HepG2 (cell line): Measurements from ENCODE around the gene SNRPD3. TPM values are rescaled to one million over a fixed set of nuclear protein-coding genes. Genes with fewer than 3 reads are reported as not detected.

ENCODE experiments used
- AHR ChIP-seq: IDR thresholded peaks from 2 replicates; pipeline ENCODE4 v1.6.1; 2018; ENCODE audit warnings: missing genetic modification reagents, missing compliant biosample characterization
- ARHGAP35 ChIP-seq: sonication (generic); formaldehyde crosslinking; IDR thresholded peaks from 2 replicates; pipeline ENCODE4 v1.9.0; 2022; ENCODE audit warnings: mild to moderate bottlenecking, inconsistent platforms, moderate library complexity, missing genetic modification reagents, borderline replicate concordance
- DDIT3 ChIP-seq: sonication (generic); formaldehyde crosslinking; IDR thresholded peaks from 2 replicates; pipeline ENCODE4 v1.4.0; 2020; ENCODE audit warnings: mild to moderate bottlenecking, missing genetic modification reagents
- EHMT2 ChIP-seq: fragments of 200-600 bp; sonication (generic); IDR thresholded peaks from 2 replicates; pipeline ENCODE4 v1.7.0; 2017; ENCODE audit warnings: antibody characterized with exemption, low read depth, low read length, borderline replicate concordance
- FOXO4 ChIP-seq: sonication (generic); formaldehyde crosslinking; conservative IDR thresholded peaks from 2 replicates; pipeline ENCODE4 v1.8.1; 2023; ENCODE audit warnings: missing genetic modification reagents
- GTF3A ChIP-seq: sonication (generic); formaldehyde crosslinking; conservative IDR thresholded peaks from 2 replicates; pipeline ENCODE4 v1.4.0; 2020; ENCODE audit warnings: mild to moderate bottlenecking, missing genetic modification reagents
- HOXA9 ChIP-seq: sonication (generic); formaldehyde crosslinking; IDR thresholded peaks from 2 replicates; pipeline ENCODE4 v1.8.1; 2022; ENCODE audit warnings: missing genetic modification reagents, mild to moderate bottlenecking, moderate library complexity, borderline replicate concordance
- KLF12 ChIP-seq: sonication (generic); formaldehyde crosslinking; IDR thresholded peaks from 2 replicates; pipeline ENCODE4 v1.4.0; 2020; ENCODE audit warnings: missing genetic modification reagents, borderline replicate concordance
- KLF15 ChIP-seq: sonication (generic); formaldehyde crosslinking; IDR thresholded peaks from 2 replicates; pipeline ENCODE4 v1.8.1; 2023; ENCODE audit warnings: borderline replicate concordance, mild to moderate bottlenecking, inconsistent platforms, missing genetic modification reagents, mixed read lengths
- MAX ChIP-seq: IDR thresholded peaks from 2 replicates; pipeline ENCODE4 v1.6.1; 2012; ENCODE audit warnings: inconsistent platforms
- MLX ChIP-seq: IDR thresholded peaks from 2 replicates; pipeline ENCODE4 v1.6.1; 2016
- MXI1 ChIP-seq: IDR thresholded peaks from 3 replicates; pipeline ENCODE4 v1.6.1; 2012; ENCODE audit warnings: low read depth, low read length, inconsistent platforms, borderline replicate concordance
- NFE2 ChIP-seq: sonication (generic); formaldehyde crosslinking; IDR thresholded peaks from 2 replicates; pipeline ENCODE4 v1.4.0; 2020; ENCODE audit warnings: missing genetic modification reagents
- NFYB ChIP-seq: sonication (generic); formaldehyde crosslinking; IDR thresholded peaks from 2 replicates; pipeline ENCODE4 v1.4.0; 2020; ENCODE audit warnings: missing genetic modification reagents
- POLR2G ChIP-seq: fragments of 200-400 bp; formaldehyde crosslinking; IDR thresholded peaks from 2 replicates; pipeline ENCODE4 v1.6.1; 2018; ENCODE audit warnings: mild to moderate bottlenecking, low read depth, low read length, moderate library complexity
- SYNCRIP ChIP-seq: fragments of 200-400 bp; formaldehyde crosslinking; IDR thresholded peaks from 2 replicates; pipeline ENCODE4 v1.6.1; 2018; ENCODE audit warnings: mild to moderate bottlenecking, low read depth, low read length; ENCODE audit not compliant: insufficient read depth
- ZFYVE20 ChIP-seq: sonication (generic); formaldehyde crosslinking; IDR thresholded peaks from 2 replicates; pipeline ENCODE4 v1.8.0; 2023; ENCODE audit warnings: low read depth, mild to moderate bottlenecking, moderate library complexity, missing genetic modification reagents, borderline replicate concordance
- ZKSCAN8 ChIP-seq: IDR thresholded peaks from 2 replicates; pipeline ENCODE4 v1.6.1; 2016; ENCODE audit warnings: borderline replicate concordance, missing genetic modification reagents, missing compliant biosample characterization
- ZNF503 ChIP-seq: sonication (generic); formaldehyde crosslinking; IDR thresholded peaks from 2 replicates; pipeline ENCODE4 v1.4.0; 2020; ENCODE audit warnings: missing genetic modification reagents
- ZSCAN12 ChIP-seq: sonication (generic); formaldehyde crosslinking; IDR thresholded peaks from 2 replicates; pipeline ENCODE4 v1.9.0; 2021; ENCODE audit warnings: mild to moderate bottlenecking, missing genetic modification reagents
- polyA plus RNA-seq, 8 experiments: library from polyadenylated mRNA; depleted of rRNA in 3 of 8; stranded (reverse) in 7 of 8; unstranded in 1 of 8; fragments of >200 nt; fragmentation: Illumina TruSeq in 4 of 8; extraction: Trizol in 4 of 8; gene quantifications; 2 replicates each; pipeline versions ENCODE4 v1.2.1 to v1.2.3, GENCODE V29; 2011 to 2016; ENCODE audit warnings: low read depth in 4 of 8, missing spikeins in 1 of 8, mixed read lengths in 1 of 8; ENCODE audit not compliant: insufficient read depth in 1 of 8
- total RNA-seq, 5 experiments: library from RNA; depleted of rRNA; stranded (reverse); fragments of >200 nt; fragmentation: Illumina TruSeq; extraction: Trizol; gene quantifications; 2 replicates each; pipeline ENCODE4 v1.2.3, GENCODE V29; 2016; ENCODE audit warnings: low read depth in 1 of 5

The SNRPD3 gene
- total and polyA plus RNA-seq, 2 of the 13 experiments (the other 11 are each of a cell fraction or from before 2014, with no cell fraction given): 110 to 209 TPM

GRCh38 chr22:24525416-24526037 is 30.3 kb upstream of the SNRPD3 start (continued):
- no peak for TF ChIP-seq ZSCAN12 (CRISPR knock-in tag)
- peak; percentile 32; the same call in 1 of the 2 replicates for TF ChIP-seq MAX
- no peak for TF ChIP-seq ARHGAP35 (CRISPR knock-in tag)
- TF ChIP-seq MLX (CRISPR knock-in tag): peak; percentile 69
- TF ChIP-seq KLF15 (CRISPR knock-in tag): no peak
- no peak for TF ChIP-seq DDIT3 (CRISPR knock-in tag)
- no peak for TF ChIP-seq ZFYVE20
- TF ChIP-seq GTF3A: no peak
- peak; percentile 63; the same call in 1 of the 2 replicates for TF ChIP-seq ZKSCAN8 (CRISPR knock-in tag)
- TF ChIP-seq NFYB (CRISPR knock-in tag): no peak
- TF ChIP-seq EHMT2: no peak
- peak; percentile 84; the same call in 2 of the 3 replicates for TF ChIP-seq MXI1
- TF ChIP-seq FOXO4 (CRISPR knock-in tag): no peak
- no peak for TF ChIP-seq HOXA9
- no peak for TF ChIP-seq AHR (CRISPR knock-in tag)
- no peak for TF ChIP-seq NFE2 (CRISPR knock-in tag)
- no peak for TF ChIP-seq ZNF503 (CRISPR knock-in tag)
- no peak for TF ChIP-seq SYNCRIP
- no peak for TF ChIP-seq KLF12
- no peak for TF ChIP-seq POLR2G
